ENCODE data around the gene DCP2.

Gene DCP2

GRCh38 chr5:112995764-112996618, 19.4 kb downstream of the DCP2 start:
- H3K4me3 ChIP-seq (ENCODE audit: low read length) = no peak overlapping the region
- DNase-seq (ENCODE audit: low read depth) = peak; percentile 68
- TF ChIP-seq, protein P1, sequence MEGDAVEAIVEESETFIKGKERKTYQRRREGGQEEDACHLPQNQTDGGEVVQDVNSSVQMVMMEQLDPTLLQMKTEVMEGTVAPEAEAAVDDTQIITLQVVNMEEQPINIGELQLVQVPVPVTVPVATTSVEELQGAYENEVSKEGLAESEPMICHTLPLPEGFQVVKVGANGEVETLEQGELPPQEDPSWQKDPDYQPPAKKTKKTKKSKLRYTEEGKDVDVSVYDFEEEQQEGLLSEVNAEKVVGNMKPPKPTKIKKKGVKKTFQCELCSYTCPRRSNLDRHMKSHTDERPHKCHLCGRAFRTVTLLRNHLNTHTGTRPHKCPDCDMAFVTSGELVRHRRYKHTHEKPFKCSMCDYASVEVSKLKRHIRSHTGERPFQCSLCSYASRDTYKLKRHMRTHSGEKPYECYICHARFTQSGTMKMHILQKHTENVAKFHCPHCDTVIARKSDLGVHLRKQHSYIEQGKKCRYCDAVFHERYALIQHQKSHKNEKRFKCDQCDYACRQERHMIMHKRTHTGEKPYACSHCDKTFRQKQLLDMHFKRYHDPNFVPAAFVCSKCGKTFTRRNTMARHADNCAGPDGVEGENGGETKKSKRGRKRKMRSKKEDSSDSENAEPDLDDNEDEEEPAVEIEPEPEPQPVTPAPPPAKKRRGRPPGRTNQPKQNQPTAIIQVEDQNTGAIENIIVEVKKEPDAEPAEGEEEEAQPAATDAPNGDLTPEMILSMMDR (conservative IDR thresholded peaks at IDR 0.05; ENCODE audit: low read length) = peak; percentile 96

GRCh38 chr5:112996830-112997374, 20.3 kb downstream of the DCP2 start:
- TF ChIP-seq, protein P1 (conservative IDR thresholded peaks at IDR 0.05; ENCODE audit: low read length) = no peak
- peak; percentile 11 for DNase-seq (ENCODE audit: low read depth)
- no peak overlapping the region for H3K4me3 ChIP-seq (ENCODE audit: low read length)

DNA sequence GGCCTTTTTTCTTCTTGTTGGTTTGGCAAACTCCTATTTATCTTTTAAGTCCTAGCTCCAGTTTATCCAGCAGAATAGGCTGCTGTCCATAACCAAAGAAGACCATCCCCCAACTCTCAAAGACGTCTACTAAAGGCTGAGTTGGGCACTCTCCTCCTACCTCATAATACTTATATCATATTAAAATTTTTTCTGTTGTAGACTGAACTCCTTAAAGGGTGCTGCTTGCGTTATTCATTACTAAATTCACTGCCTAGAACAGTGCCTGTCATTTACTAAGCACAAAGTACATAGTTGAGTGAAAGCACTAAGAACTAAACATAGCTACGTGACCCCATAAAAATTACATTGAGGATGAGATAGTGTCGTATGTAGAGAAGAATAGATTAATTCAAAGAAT, 21.7 kb downstream of the DCP2 start:
- TF ChIP-seq, protein P1 (conservative IDR thresholded peaks at IDR 0.05; ENCODE audit: low read length) = no peak
- DNase-seq (ENCODE audit: low read depth) = no peak
- no peak overlapping the region for H3K4me3 ChIP-seq (ENCODE audit: low read length)

DNA sequence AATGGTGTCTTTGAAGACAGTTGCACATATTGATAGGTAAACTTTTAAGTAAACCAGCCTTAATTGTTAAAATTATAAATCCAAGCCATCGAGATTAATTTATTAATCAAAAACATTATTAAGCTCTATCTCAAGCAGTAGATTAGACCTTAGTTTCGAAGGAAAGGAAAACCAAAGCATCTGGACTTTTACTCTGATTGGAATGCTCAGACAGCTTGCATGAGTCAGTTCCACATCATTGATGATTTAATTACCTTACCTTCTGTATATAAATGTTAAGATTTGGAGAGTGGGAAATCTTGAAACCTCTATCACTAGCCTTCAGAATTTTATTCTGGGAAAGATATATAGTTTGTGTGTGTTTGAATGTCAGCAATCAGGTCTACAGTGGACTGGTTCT, 23.9 kb downstream of the DCP2 start:
- DNase-seq (ENCODE audit: low read depth) = no peak
- H3K4me3 ChIP-seq (ENCODE audit: low read length) = no peak overlapping the region
- TF ChIP-seq, protein P1 (conservative IDR thresholded peaks at IDR 0.05; ENCODE audit: low read length) = no peak

DNA sequence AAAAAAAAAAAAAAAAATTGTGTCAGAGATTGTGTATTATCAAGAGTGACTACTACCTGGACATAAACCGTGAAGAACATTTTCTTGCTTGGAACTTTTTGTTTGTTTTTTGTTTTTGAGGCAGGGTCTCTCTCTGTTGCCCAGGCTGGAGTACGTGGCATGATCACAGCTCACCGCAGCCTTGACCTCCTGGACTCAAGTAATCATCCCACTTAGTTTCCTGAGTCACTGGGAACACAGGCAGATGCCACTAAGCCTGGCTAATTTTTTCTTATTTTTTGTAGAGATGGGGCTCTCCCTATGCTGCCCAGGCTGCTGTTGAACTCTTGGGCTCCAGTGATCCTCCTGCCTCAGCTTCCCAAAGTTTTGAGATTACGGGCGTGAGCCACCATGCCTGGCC, 25.8 kb downstream of the DCP2 start:
- DNase-seq (ENCODE audit: low read depth) = no peak
- TF ChIP-seq, protein P1 (conservative IDR thresholded peaks at IDR 0.05; ENCODE audit: low read length) = no peak
- no peak overlapping the region for H3K4me3 ChIP-seq (ENCODE audit: low read length)

- H3K4me3 ChIP-seq (ENCODE audit: low read length) = no peak overlapping the region
- TF ChIP-seq, protein P1 (conservative IDR thresholded peaks at IDR 0.05; ENCODE audit: low read length) = no peak
- no peak for DNase-seq (ENCODE audit: low read depth)
Observed at GRCh38 chr5:113003763-113004162, 27.2 kb downstream of the DCP2 start.

DNA sequence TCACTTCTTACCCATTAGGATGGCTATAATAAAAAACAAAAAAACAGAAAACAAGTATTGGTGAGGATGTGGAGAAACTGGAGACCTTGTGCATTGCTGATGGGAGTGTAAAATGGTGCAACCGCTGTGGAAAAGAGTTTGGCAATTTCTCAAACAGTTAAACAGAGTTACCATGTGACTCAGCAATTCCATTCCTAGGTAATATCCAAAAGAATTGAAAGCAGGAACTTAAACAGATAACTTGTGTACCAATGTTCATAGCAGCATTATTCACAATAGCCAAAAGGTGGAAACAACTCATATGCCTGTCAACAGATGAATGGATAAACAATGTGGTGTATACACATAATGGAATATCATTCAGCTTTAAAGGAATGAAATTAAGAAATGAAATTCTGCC, 28.9 kb downstream of the DCP2 start:
- TF ChIP-seq, protein P1 (conservative IDR thresholded peaks at IDR 0.05; ENCODE audit: low read length) = no peak
- DNase-seq (ENCODE audit: low read depth) = peak; percentile 24
- H3K4me3 ChIP-seq (ENCODE audit: low read length) = no peak overlapping the region
